ENCODE measurements around the gene ENO2. TPM values are rescaled to one million over a fixed set of nuclear protein-coding genes. Genes with fewer than 3 reads are reported as not detected.

Gene ENO2
- polyA plus RNA-seq, 1 of the 3 experiments (the other 2 are of a cell fraction): 50.6 TPM

DNA sequence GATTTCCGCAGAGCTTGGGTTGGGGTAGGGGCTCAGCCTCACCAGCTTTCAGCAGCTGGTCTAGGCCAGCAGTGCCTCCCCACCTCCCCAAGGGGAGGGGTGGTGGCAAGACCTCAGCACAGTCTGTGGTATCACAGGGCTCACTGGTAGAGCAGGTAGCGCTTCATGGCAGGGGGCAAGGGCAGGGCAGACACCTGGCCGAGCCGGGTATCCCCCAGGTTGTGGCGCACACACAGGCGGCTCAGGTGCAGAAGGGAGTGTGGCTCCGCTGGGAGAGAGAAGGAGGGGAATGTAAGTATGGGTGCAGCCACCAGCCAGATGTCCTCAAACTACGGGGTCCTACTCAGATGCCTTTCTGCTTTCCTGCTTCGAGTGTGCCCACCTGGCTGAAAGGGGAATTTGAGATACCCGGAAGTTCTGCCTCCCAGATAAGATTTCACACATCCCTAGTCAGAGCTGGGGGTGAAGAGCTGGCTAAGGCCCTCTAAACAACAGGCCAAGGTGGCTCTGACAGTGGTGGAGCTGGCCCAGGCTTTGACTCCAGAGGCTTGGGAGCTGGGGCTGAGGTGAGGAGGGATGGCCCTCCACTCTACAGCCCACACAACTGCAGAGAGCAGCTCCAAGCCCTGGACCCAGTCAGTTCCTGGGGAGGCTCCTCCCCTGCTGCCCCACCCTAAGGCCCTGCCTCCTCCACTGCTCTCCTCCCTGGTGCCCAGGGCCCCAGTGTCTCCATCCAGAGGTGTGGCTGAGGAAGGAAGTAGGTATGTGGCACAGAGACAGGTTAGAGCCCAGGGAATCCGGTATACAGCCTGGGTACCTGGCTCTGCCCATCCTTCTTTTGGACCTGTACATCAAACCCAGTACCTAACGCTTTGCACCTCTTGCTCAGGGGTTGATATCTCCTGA, 43.1 kb upstream of the ENO2 start (continued):
- 0 out of 2 replicates have a peak, but pooled peaks have one; percentile 22 for TF ChIP-seq JUND (IDR thresholded peaks at IDR 0.05)
- no peak for TF ChIP-seq GATA2 (CRISPR knock-in tag; IDR thresholded peaks at IDR 0.05)
- no peak for TF ChIP-seq TEAD4 (IDR thresholded peaks at IDR 0.05; ENCODE audit: borderline replicate concordance, insufficient read depth)
- TF ChIP-seq TCF12 (IDR thresholded peaks at IDR 0.05): no peak
- TF ChIP-seq IRF3 (IDR thresholded peaks at IDR 0.05; ENCODE audit: low read depth, low read length): no peak
- no peak for TF ChIP-seq EZH2phosphoT487 (IDR thresholded peaks at IDR 0.05; ENCODE audit: borderline replicate concordance, low read depth)
- TF ChIP-seq SIN3A (IDR thresholded peaks at IDR 0.05; ENCODE audit: borderline replicate concordance, low read depth, low read length): 0 out of 2 replicates have a peak, but pooled peaks have one; percentile 10
- TF ChIP-seq USF1 (IDR thresholded peaks at IDR 0.05; ENCODE audit: borderline replicate concordance, low read depth): no peak

DNA sequence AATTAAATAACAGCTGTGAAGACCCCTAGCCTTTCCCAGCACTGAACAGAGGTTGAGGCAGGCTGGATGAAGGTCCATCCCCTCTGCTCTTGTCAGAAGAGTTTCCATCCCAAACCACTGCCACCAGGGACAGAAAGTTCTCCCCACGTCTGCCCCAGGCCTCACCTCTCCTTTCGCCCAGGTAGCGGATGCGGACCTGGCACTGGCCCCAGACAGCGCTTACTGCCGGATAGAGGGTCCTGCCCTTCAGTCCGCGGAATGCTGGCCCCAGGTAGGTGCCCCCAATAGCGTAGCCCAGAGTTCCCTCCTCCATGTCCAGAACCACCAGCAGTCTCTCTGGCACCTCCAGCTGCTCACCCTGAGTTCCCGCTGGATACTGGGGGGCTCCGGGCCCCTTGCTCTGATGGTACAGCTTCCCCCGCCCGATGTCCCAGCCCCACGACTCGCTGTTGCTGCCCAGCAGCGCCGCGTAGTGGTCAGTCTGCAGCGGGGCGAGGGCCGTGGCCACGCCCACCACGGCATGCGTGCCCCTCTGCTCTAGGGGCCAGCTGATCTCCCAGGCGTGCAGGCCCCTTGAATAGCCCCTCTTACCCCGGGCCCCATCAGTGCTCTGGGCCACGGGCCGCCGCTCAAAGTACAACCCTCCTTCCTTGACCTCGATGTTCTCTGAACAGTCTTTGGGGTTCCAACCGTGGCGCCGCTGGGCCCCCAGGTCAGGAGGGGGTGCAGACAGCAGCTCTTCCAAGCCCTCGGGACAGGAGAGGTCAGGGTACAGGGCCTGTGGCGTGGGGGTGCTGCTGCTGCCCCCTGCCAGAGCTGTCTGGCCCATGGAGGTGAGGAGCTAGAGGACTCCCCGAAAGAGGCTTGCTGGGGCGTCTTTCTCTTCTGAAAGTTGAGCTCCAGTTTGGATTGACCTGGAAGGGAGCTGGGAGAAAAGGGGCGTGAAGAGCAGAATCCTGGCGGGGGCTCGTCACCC, 42.0 kb upstream of the ENO2 start:
- Histone ChIP-seq H3K27ac (ENCODE audit: low read depth in 2 of 2, low read length in 1 of 2) (peak overlapping the region; percentile 69 to 84), H3F3A (replicated peaks; ENCODE audit: insufficient read depth) (peaks cover 38% of the 10 kb centered on the region), H3K9me2 (no peaks in the 10 kb centered on the region), H3K27me3 (ENCODE audit: insufficient read depth) (no peaks in the 10 kb centered on the region), H4K20me1 (ENCODE audit: insufficient read depth) (peaks cover 44% of the 10 kb centered on the region), H3K4me2 (peak overlapping the region; percentile 100), H3K79me2 (ENCODE audit: insufficient read depth) (peaks cover 73% of the 10 kb centered on the region), H3K9ac (peak overlapping the region; percentile 89), H2AFZ (ENCODE audit: low read depth) (no peak overlapping the region), H3K9me3 (no peaks in the 10 kb centered on the region), H3K36me3 (replicated peaks in 1 of 2; ENCODE audit: control insufficient read depth in 1 of 2, insufficient read depth in 2 of 2, low read length in 1 of 2) (peaks cover 20 to 26% of the 10 kb centered on the region in 2 experiments), H3K4me1 (ENCODE audit: control insufficient read depth in 1 of 2, insufficient read depth in 2 of 2, low read depth in 1 of 2, low read length in 1 of 2) (peaks cover 30 to 39% of the 10 kb centered on the region in 2 experiments), H3K4me3 (ENCODE audit: low read depth in 2 of 2, low read length in 1 of 2) (peak overlapping the region; percentile 64 to 91)
- peak; percentile 91 for DNase-seq
- TF ChIP-seq MAX (IDR thresholded peaks at IDR 0.05; ENCODE audit: low read depth): peak; percentile 63; the same call in 1 of the 2 replicates
- TF ChIP-seq SIN3A (IDR thresholded peaks at IDR 0.05; ENCODE audit: borderline replicate concordance, low read depth, low read length): 0 out of 2 replicates have a peak, but pooled peaks have one; percentile 71
- TF ChIP-seq MXI1 (IDR thresholded peaks at IDR 0.05; ENCODE audit: low read depth, low read length): peak; percentile 93
- no peak; the same call in 1 of the 2 replicates for TF ChIP-seq POLR2AphosphoS5 (IDR thresholded peaks at IDR 0.05; ENCODE audit: low read depth, low read length)
- peak; percentile 88 for TF ChIP-seq CTCF (IDR thresholded peaks at IDR 0.05)
- no peak for TF ChIP-seq TAF1 (IDR thresholded peaks at IDR 0.05; ENCODE audit: borderline replicate concordance, low read depth, low read length)
- TF ChIP-seq SMC3 (IDR thresholded peaks at IDR 0.05; ENCODE audit: low read depth, low read length): peak; percentile 28; the same call in 1 of the 2 replicates
- peak; percentile 46 for TF ChIP-seq RAD21 (IDR thresholded peaks at IDR 0.05; ENCODE audit: low read length)
- TF ChIP-seq USF1 (IDR thresholded peaks at IDR 0.05; ENCODE audit: borderline replicate concordance, low read depth): 0 out of 2 replicates have a peak, but pooled peaks have one; percentile 11
- ChIA-PET CTCF (interaction anchor here (0.7 to 10.9 kb wide), 47 partner anchors 9 to 356 kb away, joined by 3 to 164 read pairs (median 6); partner anchors contain the start of genes CDCA3, COPS7A, ENO2 and GNB3), POLR2A (interaction anchor here (0.6 to 4.0 kb wide), 23 partner anchors 9 to 268 kb away, joined by 3 to 45 read pairs (median 4); partner anchors contain the start of genes C12orf57, CDCA3, COPS7A and ENO2)
- WGBS (ENCODE audit: low lambda C conversion rate): 15% methylated on average over 18 of the region's 40 CpGs

All from SK-N-SH (cell line).